ENCODE data around the gene CBLN3. TPM values are rescaled to one million over a fixed set of nuclear protein-coding genes. Genes with fewer than 3 reads are reported as not detected.
"Not testable (repeated sequence)": the region's sequence is repeated elsewhere in the genome, so short reads cannot be mapped to it uniquely, and the experiment has no call there.

The CBLN3 gene
- total RNA-seq, 1 experiment from 2014 or later = 2.0 TPM

DNA sequence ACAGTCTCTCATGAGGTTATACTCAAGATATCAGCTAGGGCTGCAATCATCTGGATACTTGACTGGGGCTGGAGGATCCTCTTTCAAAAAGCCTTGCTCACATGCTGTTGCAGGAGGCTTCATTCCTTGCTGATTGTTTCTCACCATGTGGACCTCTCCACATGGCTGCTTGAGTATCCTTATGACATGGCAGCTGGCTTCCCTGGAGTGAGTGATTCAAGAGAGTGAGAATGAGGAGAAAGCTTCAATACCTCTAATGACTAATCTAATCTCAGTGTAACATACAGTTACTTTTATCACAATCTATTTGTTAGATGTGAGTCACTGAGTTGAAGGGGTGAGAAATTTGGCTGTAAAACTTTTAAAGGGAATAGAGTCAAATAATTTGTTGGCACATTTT is 27.5 kb upstream of the CBLN3 start:
- RAD21 ChIA-PET (ENCODE audit: low non-redundant PET in 1 of 2, low total read pairs in 2 of 2, uncharacterized antibody in 2 of 2, unreplicated experiment in 2 of 2) = no interaction called here
- POLR2A ChIA-PET = no interaction called here
- no peak for ATAC-seq
- BruUV-seq (replicated peaks) = no TSS peak
- H3K9me2 ChIP-seq (ENCODE audit: insufficient read depth) = no peaks in the 10 kb centered on the region
- H3K27me3 ChIP-seq (ENCODE audit: insufficient read depth, low read length) = no peaks in the 10 kb centered on the region
- no peak overlapping the region for H3K4me3 ChIP-seq (replicated peaks in 1 of 2; ENCODE audit: low read depth in 1 of 2, low read length in 2 of 2)
- no peaks in the 10 kb centered on the region for H3K36me3 ChIP-seq (ENCODE audit: control insufficient read depth in 1 of 2, insufficient read depth in 2 of 2, low read length in 2 of 2)
- intact Hi-C loops (cut with micrococcal nuclease) = no loop called here
- CTCF ChIA-PET = no interaction called here
- TF ChIP-seq ZNF274 (IDR thresholded peaks at IDR 0.05; ENCODE audit: low read depth, low read length) = no peak
- TF ChIP-seq JUND (IDR thresholded peaks at IDR 0.05) = no peak
- TF ChIP-seq CEBPB (IDR thresholded peaks at IDR 0.05; ENCODE audit: low read depth) = no peak
- H4K20me1 ChIP-seq (ENCODE audit: insufficient read depth) = no peaks in the 10 kb centered on the region
- H2AFZ ChIP-seq (ENCODE audit: low read depth, low read length, poor library complexity, severe bottlenecking) = no peak overlapping the region
- no peak overlapping the region for H3K27ac ChIP-seq (ENCODE audit: low read depth, low read length)
- no peak overlapping the region for H3K4me2 ChIP-seq (ENCODE audit: low read length)
- H3K4me1 ChIP-seq (ENCODE audit: control insufficient read depth in 1 of 2, insufficient read depth in 2 of 2, low read length in 2 of 2) = no peaks in the 10 kb centered on the region
- no peak for DNase-seq (ENCODE audit: low read depth, low spot score)
- no peaks in the 10 kb centered on the region for H3K79me2 ChIP-seq (ENCODE audit: insufficient read depth, low read length)
- no peak overlapping the region for H3K9ac ChIP-seq (ENCODE audit: low read length)
- H3K9me3 ChIP-seq (ENCODE audit: control insufficient read depth in 1 of 2, insufficient read depth in 1 of 2, low read depth in 1 of 2, low read length in 2 of 2) = no peaks in the 10 kb centered on the region; a peak in 1 of 4 replicates

DNA sequence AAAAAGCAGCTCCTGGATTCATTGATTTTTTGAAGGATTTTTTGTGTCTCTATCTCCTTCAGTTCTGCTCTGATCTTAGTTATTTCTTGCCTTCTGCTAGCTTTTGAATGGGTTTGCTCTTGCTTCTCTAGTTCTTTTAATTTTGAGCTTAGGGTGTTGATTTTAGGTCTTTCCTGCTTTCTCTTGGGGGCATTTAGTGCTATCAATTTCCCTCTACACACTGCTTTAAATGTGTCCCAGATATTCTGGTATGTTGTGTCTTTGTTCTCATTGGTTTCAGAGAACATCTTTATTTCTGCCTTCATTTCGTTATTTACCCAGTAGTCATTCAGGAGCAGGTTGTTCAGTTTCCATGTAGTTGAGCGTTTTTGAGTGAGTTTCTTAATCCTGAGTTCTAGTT is 21.4 kb upstream of the CBLN3 start:
- H3K9me3 ChIP-seq (ENCODE audit: control insufficient read depth in 1 of 2, insufficient read depth in 1 of 2, low read depth in 1 of 2, low read length in 2 of 2); H2AFZ ChIP-seq (ENCODE audit: low read depth, low read length, poor library complexity, severe bottlenecking); RAD21 ChIA-PET (ENCODE audit: low non-redundant PET in 1 of 2, low total read pairs in 2 of 2, uncharacterized antibody in 2 of 2, unreplicated experiment in 2 of 2); POLR2A ChIA-PET; CTCF ChIA-PET; H3K4me3 ChIP-seq (replicated peaks in 1 of 2; ENCODE audit: low read depth in 1 of 2, low read length in 2 of 2); H3K36me3 ChIP-seq (ENCODE audit: control insufficient read depth in 1 of 2, insufficient read depth in 2 of 2, low read length in 2 of 2); ATAC-seq; H3K4me2 ChIP-seq (ENCODE audit: low read length); H3K27me3 ChIP-seq (ENCODE audit: insufficient read depth, low read length); H3K79me2 ChIP-seq (ENCODE audit: insufficient read depth, low read length); intact Hi-C loops (cut with micrococcal nuclease); BruUV-seq (replicated peaks); H4K20me1 ChIP-seq (ENCODE audit: insufficient read depth); H3K9ac ChIP-seq (ENCODE audit: low read length); H3K9me2 ChIP-seq (ENCODE audit: insufficient read depth); H3K27ac ChIP-seq (ENCODE audit: low read depth, low read length); DNase-seq (ENCODE audit: low read depth, low spot score); H3K4me1 ChIP-seq (ENCODE audit: control insufficient read depth in 1 of 2, insufficient read depth in 2 of 2, low read length in 2 of 2): not testable (repeated sequence)
